Measurements from ENCODE around the gene HS1BP3.

The HS1BP3 gene

DNA sequence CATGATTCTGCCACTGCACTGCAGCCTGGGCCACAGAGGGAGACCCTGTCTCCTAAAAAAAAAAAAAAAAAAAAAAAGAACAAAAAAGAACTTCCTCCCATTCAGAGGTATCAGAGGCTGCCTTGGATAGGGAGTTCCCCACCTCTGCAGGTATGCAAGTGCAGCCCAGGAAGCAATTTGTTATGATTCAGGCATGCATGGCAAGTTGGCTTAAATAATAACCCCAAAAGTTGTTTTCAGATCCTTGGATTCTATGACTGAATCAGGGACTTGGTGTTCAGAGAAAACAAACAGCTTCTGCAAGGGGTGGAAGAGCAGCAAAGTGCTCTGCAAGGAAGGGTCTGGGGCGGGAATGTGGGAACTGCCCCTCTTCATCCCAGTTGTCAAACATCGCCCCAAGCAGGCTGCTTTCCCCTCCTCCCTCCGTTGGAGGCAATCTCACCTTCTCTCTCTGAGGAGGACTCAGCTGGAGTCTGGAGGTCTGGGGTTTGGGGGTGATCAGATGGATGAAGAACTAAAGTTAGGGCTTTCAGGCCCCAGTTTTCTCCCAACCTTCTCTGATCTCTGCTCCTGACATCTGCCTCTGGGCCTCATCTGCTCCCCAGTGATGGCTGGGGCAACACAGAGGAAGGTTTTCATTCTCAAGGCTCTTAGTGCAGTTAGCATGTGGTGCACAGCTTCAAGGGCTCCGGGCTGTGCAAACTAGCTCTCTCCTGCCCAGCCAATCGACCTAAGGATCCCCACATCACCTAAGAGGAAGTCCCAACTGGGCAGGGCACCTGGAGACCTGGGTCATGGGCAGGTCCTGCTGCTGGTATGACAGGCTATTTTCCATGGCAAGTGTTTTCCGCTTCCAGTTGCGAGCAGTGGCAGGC lies 12.5 kb upstream of the HS1BP3 start:
- no peak for DNase-seq (ENCODE audit: low read depth in 2 of 2)

DNA sequence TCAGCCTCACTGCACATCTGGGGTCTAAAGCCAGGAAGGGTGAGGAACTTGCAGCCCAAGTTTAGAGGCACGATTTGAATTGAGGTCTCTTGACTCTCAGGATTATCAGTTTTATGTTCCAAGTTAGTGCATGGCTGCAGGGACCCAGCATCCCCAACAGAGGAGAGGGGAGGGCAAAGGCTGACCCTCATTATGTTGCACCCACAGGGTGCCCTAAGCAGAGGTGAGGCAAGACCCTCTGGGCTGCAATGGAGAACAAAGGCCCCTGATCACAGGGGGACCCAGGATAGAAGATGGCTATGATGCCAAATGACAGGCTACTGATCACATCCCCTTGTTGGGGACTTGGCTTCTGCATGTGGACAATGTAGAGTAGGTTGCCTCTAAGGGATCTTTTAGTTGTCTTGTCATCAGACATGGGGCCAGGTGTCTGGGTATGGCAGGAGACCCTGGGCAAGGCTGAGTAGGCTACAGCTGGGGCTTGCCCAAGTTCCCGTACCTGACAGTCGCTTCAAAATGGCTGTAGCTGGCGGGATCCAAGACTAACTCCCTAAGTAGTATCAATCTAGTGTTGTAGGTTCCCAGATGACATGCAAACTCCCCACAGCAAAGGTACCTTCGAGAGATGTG lies 11.5 kb upstream of the HS1BP3 start:
- DNase-seq (ENCODE audit: low read depth in 2 of 2) = no peak

DNA sequence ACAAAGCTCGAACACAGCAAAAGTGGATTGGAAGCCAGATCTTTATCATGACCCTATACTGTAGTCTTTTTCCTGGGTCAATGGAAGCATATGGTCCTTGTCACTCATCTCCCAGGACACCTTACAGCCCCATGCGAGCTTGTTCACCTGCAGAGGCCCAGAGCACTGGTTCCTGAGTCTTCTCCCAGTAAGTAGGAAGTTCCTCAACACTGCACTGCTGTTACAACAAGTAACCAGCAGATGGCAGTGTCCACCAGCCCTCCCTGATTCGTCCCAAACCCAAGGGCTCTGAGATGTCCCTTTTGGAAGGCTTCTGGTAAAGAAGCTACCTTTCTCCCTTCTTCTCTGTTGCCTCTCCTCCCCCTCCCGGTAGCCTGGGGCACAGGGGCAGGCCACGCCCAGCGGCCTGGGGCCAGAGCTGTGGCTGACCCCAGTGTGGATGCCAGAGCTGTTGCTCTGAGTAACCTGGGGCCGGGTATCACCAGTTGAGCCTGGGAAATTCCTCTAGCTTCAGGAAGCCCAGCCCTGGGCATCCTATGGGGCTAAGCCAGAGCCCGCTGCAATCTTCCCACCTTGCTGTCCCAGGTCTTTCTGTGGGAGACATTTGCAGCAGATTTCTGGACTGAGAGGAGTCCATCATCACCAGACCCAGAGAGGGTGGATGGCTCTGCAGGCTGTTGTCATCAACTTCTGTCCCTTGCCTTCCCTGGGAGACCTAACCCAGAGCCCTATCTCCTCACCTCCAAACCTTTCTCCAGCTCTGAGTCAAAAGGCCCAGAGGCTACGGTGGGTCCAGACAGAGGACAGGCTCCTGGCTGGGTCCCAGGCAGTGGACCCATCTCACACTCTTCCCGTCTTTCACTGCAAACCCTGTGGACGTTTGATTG lies 10.8 kb upstream of the HS1BP3 start:
- DNase-seq (ENCODE audit: low read depth in 2 of 2) = peak; percentile 32 to 36

DNA sequence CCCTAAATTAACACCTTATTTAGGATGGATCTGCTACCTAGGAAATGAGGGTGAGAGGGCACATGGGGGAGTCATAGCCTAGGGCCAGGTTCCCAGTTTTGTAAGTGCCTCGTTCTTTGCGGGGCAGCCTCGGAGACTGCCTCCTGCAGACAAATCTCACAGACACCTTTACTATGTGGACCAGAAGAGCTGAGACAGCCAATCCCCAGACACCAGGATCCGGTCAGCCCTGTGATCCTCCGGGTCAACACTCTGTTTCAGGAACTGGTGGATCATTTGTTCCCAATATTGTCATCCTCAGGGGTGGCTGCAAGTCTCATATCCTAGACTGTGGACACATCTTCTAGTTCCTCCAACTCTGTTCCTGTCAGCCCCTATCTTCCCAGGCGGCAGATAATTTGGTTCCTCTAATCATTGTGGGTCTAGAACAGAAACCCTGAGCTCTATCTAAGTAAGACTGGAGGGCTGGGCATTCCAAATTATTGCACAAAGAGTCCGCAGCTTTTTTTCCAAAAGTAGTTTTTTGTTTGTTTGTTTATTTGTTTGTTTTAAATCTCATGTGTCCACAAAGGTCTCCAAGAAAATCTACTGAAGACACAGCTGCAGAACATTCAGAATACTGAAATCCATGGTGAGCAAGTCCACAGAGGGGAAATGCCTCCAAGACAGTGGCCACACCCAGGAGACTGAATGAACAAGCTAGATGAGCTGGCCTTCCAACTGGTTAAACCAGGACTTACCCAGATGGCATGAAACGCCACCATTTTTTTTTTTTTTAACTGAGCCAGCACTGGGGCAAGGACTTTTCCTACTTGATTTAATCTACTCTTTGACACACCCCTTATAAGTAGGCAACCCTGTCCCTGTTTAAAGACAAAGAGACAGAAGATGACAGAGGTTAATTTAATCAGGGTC lies 9.9 kb upstream of the HS1BP3 start:
- no peak for DNase-seq (ENCODE audit: low read depth in 2 of 2)

DNA sequence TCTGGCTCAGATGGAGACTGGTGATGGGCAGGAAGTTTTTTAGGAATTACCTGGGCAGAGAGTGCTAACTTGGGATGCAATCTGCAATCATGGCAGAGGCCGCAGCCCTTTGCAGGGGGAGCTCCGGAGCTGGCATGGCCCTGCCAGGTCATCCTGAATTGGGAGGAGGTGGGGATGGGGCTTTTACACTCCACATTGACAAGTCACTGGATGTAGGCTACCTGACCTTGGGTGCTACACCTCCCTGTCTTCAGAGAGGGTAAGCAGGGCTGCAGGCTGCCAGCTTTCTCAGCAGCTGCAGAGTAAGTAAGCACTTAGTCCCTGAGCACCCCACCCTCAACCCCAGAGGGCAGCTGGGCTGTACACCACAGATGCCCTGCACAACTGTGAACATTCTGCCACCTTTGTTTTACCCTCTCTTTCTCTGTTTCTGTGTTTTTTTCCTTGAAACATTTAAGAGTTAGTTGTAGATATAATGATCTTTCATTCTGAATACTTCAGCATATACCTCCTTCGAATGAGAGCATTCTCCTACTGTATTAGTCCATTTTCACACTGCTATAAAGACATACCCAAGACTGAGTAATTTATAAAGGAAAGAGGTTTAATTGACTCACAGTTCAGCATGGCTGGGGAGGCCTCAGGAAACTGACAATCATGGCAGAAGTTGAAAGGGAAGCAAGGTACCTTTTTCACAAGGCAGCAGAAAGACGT lies 6.8 kb upstream of the HS1BP3 start:
- DNase-seq (ENCODE audit: low read depth in 2 of 2) = no peak

DNA sequence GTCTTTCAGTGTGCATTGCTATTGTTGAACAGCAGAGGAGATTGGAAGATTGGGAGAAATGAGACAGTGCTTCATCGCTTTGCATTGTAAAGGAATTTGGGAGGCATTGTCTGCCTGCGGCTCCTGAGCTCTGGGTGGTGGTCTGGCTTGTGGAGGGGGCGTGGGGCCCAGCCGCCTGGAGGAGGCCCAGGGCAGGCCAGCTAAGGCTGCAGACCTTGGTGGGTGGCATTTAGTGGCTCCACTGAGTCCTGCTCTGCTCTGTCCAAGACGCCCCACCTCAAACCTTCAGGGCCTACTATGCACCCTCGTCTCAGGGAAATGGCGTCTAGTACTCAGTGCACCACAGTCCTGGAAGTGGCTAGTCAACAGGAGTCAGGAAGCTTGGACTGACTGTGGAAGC lies 5.7 kb upstream of the HS1BP3 start:
- no peak for DNase-seq (ENCODE audit: low read depth in 2 of 2)

DNA sequence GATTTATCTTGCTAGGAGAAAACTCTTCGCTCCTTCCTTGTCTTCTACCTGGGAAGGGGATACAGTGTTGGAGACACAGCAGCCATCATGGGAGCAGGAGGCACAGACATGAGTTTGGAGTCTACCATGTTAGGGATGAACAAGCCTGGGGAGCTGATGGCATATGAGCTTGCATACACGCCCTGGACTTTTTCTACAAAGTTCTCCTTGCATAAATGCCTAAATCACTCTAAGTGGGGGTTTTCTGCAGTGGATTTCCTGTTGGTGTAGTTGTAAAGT lies 3.6 kb upstream of the HS1BP3 start:
- DNase-seq (ENCODE audit: low read depth in 2 of 2) = no peak

DNA sequence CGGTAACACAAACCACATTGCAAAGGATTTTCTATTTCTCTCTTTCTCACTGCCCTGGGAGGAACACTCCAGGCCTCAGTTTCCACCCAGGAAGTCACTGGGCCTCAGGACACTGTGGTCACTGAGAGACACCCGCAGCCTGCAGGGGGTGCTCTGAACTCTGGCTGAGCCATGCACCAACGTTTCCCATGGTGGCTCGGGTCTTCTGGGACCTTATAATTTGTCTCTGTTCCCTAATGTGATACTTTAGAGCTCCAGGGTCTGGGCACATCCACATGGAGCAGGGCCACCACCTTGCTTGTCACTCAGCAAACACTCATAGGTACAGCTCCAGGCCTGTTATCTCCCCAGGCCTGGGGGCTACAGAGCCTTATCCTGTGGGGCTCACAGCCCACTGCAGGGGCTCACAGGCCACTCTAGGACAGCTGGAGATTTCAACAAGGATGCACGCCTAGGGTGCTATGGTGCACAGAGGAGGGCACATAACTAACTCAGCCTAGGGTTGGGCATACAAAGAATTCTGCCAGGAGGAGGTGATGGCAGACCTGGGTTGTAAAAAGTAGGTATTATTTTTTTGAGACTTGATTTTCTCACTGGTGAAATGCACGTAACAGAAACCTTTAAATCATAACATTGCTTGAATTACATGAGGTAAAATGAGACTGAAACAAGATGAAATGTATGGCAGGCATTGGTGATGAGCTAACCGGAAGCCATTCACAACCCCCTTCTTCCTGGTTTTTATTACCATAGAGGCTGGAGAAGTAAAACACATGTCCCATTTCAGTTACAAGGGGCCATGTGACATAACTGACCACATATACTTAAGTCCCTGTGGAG lies 3.0 kb upstream of the HS1BP3 start:
- DNase-seq (ENCODE audit: low read depth in 2 of 2) = no peak

DNA sequence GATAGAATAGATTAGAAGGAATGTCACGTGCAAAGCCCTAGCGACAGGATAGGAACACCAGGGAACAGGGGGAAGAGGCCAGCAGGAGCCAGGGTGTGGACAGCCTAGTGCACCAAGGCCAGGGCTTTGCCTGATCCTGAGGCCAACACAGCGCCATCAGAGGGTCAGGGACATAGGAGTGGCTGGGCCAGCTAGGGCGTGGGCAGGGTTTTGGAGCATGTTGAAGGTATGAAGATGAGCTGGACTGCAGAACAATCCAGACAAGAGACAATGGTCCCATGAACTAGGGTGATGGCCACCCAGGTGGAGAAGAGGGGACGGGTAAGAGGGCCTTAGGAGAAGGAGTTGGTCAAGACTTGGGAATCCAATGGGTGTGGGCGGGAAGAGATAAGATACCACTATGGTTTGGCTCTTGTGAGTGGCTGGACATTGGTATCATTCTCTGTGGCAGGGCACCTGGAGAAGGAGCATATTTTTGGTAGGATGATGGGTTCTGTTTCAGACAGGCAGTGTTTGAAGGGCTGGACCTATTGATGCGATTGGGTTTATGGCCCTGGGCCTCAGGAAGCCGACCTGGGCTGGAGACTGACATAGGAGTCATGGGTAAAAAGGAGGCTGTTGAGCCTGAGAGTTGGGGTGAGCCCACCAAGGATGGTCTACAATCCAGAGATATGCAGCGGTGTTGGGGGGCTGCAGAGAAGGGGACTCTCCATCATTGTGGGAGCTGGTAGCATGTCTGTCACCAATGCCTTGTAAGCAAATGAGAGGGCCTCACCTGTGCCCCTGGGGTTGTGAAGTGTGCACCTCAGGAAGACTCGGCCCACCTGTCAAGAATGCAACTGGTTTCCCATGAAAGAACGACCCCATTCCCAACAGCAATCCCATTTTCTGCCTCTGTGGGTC lies 2.0 kb upstream of the HS1BP3 start:
- DNase-seq (ENCODE audit: low read depth in 2 of 2) = no peak

DNA sequence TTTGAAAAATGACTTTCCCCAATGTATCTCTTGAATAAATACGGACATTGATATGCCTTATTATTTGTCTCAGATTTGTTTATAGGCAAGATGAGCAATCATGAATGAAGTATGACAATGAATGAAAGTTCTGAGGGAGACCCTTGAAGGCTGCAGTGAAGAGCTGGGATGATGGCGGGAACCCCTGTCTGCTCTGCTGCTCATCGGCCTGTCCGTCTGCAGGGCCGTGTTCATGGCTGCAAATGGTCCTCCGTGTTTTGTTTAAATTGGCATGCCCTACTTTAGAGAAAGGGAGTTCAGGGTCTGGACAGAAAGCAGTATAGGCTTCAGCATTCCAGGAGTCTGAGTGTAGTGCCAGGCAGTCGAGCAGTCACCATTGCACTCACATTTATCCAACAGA lies 1.2 kb upstream of the HS1BP3 start:
- no peak for DNase-seq (ENCODE audit: low read depth in 2 of 2)

DNA sequence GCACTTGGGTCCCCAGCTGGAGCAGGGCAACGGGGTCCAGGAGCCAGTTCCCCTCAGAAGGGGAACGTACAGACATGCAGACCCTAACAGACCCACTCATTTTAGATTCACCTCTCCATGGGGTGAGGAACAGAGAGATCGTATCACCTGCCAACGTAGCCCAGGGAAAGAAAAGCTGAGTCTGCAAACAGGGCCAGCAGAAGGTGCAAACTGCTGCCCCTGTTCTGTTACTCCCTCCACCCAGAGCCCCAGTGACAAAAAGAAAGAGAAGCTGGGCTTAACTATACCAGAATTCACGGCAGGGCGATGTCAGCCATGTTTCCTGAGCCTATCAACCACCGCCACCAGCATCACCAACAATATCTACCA lies 817 bp upstream of the HS1BP3 start:
- no peak for DNase-seq (ENCODE audit: low read depth in 2 of 2)

DNA sequence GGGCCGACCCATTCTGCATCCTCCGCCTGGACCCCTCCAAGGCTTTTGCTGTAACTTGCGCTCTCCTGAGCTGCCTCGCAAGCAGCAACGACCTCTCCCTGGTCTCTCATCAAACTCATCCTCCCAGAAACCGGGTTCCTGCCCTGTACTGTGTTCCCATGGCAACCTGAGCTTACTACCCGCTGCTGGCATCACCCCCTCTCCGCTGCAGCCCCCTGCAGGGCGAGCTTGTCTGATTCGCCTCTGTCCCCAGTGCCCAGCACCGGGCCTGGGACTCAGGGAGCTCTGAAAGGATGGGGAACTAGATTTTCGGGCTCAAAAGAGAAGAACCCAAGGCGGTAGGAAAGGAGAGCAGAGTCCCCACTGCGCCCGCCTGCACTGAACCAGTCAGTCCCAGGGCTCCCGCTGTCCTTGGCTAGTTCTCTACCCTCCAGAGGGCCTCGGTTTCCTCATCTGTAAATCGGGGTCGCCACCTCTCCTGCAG lies 463 bp downstream of the HS1BP3 start:
- no peak for DNase-seq (ENCODE audit: low read depth in 2 of 2)

DNA sequence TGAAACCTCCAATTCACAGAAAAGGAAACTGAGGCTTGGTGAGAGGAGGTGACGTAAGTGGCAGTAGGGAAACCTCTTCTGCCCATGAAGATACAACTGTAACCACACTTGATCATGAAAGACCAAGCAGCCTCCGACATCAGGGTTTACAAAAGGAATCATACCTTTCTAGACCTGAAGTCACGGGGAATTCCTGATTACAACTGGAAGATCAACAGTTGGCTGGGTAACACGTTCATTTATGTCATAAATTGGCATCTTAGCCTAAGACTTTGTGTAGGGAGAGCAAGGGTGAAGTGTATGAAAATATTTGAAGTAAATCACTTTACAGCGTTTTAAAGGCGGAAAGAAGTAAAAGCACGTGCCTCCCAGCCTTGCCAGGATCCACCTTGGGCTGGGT lies 922 bp downstream of the HS1BP3 start:
- DNase-seq (ENCODE audit: low read depth in 2 of 2) = no peak

DNA sequence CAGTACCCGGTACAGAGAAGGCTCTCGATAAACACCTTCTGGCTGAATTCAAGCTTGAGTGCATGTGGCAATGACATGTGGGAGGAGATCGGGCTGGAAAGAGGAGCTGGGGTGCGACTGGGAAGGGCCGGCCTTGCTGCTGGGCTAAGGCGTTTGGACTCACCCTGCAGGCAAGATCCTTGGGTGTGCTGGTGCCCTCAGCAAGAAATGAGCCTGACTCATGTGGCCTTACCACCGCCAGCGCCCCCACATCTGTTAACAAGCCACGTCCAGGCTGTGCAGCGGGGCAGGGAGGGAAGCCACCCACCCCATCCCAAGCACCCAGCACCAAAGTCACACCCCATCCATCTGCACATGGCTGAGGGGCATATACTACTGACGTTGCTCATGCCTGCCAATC lies 1.3 kb downstream of the HS1BP3 start:
- no peak for DNase-seq (ENCODE audit: low read depth in 2 of 2)

DNA sequence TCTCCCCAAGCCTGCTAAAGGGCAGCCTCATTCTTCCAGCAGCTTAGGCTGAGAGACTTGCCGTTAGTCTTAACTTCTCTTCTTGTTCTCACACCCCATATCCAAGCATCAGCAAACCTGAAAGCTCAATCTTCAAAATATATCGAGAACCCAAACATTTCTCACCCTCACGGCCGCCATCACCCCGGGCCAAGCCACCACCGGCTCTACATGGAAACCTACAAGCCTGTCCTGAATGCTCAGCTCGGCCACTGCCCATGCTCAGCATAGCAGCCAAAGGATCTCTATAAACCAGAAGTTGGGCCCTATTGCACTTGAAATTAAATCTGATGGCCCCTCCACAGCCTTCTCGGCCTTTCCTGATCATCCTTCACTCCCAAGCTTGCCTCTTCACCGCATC lies 2.1 kb downstream of the HS1BP3 start:
- DNase-seq (ENCODE audit: low read depth in 2 of 2) = no peak

DNA sequence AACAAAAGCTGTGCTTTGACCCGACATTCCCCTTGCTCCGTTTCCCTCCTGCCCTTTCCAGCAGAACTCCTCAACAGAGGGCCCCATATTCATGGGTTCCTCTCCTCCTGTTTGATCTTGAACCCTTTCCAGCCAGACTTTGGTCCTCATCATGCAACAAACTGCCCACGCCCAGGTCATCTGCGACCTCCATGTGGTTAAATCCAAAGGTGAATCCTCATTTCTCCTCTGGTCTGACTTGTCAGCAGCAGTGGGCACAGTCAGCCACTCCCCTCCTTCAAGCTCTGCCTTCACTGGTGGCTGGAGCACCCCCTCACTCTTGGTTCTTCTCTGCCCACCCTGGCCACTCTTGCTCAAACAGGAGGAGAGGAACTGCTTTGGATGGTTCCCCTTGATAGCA lies 2.7 kb downstream of the HS1BP3 start:
- DNase-seq (ENCODE audit: low read depth in 2 of 2) = no peak

DNA sequence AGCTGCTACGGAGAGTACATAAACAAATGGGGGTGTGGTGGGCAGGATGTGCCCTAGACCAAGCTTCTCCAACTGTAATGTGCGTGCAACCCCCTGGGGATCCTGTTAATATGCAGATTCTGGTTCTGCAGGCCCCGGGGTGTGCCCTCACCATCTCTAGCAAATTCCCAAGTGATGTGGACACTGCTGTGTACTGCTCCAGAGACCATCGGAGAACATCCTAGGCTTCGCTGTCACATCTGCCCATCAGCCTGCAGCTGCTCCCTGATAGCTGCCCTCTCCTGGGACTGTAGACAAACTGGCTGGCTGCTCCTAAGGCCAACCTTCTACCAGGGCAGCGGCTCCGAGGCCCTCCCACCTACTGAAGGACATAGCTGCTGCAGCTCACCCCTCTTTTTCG lies 3.2 kb downstream of the HS1BP3 start:
- DNase-seq (ENCODE audit: low read depth in 2 of 2) = no peak

DNA sequence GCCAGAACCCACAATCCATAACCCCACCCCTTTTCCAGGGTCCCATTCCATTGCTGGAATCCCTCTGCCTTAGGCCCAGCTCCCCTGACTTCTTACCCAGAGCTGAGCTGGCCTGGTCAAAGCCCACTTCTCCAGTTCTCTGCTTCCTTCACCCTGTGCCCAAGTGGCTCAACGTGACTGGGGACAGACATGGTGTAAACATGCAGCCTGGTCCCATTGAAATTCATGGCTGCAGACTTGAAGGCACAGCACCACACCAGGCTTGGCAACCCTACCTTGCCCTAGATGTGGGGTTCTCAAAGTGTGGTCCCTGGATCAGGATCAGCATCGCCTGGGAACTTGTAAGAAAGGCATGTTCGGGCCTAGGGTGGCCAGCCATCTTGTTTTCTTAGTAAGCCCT lies 3.7 kb downstream of the HS1BP3 start:
- no peak for DNase-seq (ENCODE audit: low read depth in 2 of 2)

DNA sequence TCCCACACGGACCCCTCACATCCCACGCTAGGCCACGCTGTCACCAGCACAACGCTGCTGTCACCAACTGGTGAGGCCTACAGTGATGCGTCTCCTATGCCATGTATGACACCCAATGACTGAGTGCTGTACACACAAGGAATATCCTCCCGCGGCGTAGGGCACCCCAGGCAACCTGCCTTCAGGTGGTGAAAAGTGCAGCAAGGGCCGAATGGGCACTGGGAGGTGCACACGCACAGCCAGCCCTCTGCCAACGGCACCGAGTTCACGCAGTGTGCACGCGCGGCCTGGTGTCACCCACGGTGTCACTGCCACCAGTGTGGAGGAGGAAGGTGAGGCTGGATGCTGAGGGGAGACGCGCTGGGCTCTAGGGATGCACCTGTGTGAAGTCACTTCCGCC lies 4.5 kb downstream of the HS1BP3 start:
- no peak for DNase-seq (ENCODE audit: low read depth in 2 of 2)
